Endometrial microvascular endothelial cells (primary cell): Measurements from ENCODE around the gene HPSE2. TPM values are rescaled to one million over a fixed set of nuclear protein-coding genes. Genes with fewer than 3 reads are reported as not detected.
"Not testable (repeated sequence)": the region's sequence is repeated elsewhere in the genome, so short reads cannot be mapped to it uniquely, and the experiment has no call there.

Experiments used
- in situ Hi-C: cut with HindIII; loops from 2 replicates; pipeline ENCODE4 v1.10.0; 2017; ENCODE audit warnings: low sequenced_read_pairs, low pct_unique_long_range_greater_than_20kb; ENCODE audit errors: inconsistent ontology term
- total RNA-seq: library from RNA; depleted of rRNA; stranded (reverse); fragments of >200 nt; gene quantifications from one replicate; pipeline ENCODE4 v1.2.3, GENCODE V29; 2015; ENCODE audit errors: inconsistent ontology term

The HPSE2 gene
- total RNA-seq, 1 donor from 2014 or later = not detected

DNA sequence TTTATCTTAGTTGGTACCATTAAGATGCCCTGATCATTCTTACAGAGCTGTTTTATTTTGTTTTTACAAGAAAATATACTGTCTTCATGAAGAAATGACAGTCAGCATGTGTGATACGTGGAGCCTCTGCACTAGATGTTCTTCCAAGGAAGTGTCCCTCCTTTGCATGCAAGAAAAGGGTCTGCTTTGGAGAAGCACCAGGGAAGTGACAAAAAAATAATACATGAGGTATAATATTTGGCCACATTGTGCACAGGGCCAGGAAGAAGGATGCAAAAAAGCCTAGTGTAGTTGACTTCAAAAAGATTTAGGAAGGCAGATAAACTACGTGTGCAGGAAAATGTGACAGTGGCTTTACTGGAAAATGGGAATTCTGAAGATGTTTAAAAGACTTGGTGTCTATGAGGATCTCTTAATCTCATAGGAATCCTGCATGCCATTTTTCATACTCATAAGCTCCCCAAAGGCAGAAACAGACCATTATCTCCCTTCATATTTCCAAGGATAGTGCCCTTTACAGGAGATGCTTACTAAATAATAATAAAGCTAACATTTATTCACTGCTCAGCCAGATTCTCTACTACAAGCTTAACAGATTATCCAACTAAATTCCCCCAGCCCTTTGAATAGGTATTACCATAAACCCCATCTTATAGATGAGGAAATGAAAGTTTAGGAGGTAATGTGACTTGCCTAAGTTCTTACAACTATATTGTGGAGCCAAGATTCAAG, 284.2 kb downstream of the HPSE2 start:
- in situ Hi-C loops = no loop called here

GRCh38 chr10:98950106-98950505, 285.5 kb downstream of the HPSE2 start:
- in situ Hi-C loops = no loop called here

DNA sequence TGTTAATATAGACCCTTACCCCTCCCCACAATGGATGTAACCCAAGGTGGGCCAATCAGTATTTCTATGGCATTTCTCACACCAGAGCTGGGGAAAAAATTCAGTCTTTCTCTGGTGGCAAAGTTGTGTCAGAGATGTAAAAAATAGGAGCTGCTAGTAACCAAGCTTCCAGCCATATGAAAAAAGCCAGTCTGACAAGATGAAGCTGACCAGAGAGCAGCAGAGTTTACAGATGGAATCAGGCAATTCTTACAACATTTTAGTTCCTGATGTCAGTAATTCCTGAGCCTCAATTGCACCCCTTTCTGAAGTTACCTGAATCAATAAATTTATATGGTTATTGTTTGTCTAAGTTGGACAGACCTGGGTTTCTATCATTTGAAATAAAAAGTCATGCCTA, 286.3 kb downstream of the HPSE2 start:
- in situ Hi-C loops = no loop called here

- in situ Hi-C loops = no loop called here
Measured at GRCh38 chr10:98943681-98944080, 292.0 kb downstream of the HPSE2 start.

GRCh38 chr10:98929709-98930108, 305.9 kb downstream of the HPSE2 start:
- in situ Hi-C loops = no loop called here

- in situ Hi-C loops = no loop called here
Measured at GRCh38 chr10:98925651-98926050, 310.0 kb downstream of the HPSE2 start.

DNA sequence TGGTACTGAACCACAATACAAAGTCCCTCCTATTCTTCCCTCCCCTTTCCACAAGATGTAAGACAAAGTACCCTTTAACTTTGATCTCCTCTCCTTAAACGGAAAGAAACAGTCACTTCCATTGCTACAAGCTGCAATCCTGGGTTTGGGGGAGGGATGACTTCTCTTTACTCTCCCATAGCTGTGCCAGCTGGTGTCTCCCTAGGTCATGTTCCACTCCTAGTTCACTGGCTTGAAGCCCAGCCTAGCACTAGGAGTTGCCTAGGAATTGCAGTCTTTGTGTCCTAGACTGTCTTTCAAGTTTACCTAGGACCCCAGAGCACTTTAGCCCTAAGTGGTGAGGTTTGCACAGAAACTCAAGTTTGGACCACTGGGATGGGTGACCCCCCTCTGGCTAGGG, 311.1 kb downstream of the HPSE2 start:
- in situ Hi-C loops = no loop called here

- in situ Hi-C loops = no loop called here
Measured at GRCh38 chr10:98921316-98921715, 314.3 kb downstream of the HPSE2 start.

DNA sequence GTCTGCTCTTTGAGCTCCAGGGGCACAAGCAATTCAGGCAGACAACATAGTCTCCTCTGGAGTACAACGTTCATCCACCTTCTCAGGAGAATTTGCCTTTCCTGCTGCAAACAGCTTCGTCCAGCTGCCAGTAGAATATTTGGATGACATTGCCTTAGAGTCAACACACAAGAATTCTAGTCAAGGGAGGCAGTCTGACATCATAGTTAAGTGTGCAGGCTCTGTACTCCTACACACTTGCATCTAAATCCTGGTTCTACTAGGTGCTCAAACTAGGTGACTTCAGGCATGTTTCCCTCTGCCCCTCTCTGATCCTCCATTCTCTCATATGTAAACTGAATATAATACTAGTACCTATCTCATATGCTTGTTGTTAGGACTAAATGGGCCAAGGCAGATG, 314.8 kb downstream of the HPSE2 start:
- in situ Hi-C loops = no loop called here

DNA sequence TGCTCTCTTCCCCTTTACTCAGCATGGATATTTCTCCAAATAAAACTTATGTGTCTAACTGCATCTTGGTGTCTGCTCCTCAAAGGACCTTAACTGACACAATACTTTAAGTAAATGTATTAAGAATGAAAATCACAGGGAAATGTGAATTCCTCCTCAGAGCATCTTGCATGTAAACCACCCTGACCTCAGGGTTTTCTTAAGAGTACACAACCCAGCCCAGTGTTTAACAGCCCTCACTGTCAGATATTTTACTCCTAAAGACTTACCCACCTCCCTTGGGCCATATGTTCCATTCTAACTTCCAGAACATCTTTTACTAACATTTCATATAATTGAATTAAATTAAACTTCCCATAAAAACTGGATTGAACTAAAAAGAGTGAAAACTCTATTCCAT, 315.3 kb downstream of the HPSE2 start:
- in situ Hi-C loops = no loop called here

- in situ Hi-C loops = no loop called here
Measured at GRCh38 chr10:98919899-98920298, 315.8 kb downstream of the HPSE2 start.

GRCh38 chr10:98917828-98918227, 317.8 kb downstream of the HPSE2 start:
- in situ Hi-C loops = no loop called here

DNA sequence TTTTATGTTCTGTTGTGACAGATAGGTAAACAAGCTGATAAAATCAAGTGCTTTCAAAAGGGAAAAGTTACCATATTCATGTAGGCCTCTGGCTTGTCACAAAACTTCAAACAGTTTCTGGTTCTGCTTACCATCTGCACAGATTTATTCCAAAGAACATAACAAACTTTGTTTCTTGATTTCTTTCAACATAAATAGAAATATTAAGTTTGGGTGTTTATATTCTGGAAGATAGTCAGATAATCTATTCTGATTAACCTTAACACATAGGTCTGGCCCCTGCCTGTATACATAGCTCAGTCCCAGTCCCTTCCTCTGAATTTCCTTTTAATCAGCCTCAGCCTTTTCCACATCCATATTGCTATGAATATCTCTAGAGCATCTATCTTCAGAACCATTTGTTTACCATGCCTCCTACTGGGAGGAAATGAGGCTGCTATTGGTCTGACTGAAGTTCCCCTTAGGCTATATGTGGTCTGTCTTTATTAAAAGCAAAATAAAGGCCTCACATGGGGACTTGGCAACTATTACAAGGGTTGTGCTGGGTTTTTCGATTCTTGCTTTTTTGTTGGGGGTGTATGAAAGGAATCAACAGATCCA, 319.0 kb downstream of the HPSE2 start:
- in situ Hi-C loops = no loop called here

DNA sequence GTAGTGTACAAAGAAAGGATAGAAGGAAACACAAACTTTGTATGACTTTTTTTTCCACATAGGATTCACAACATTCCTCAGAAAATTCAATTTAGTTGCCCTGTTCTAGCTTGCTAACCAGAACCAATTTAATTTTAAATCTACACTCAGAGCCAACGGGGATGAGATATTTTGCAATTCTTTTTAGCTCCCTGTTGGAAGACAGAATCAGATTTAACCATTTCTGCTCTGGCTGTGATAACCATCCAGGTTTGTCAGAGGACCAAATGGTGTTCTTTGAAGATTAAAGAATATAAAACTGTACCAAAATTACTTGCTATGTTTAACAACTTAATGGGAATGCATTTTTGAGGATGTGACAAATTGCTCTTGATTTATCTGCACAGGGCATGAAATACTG, 319.7 kb downstream of the HPSE2 start:
- in situ Hi-C loops = no loop called here

GRCh38 chr10:98910546-98910945, 325.1 kb downstream of the HPSE2 start:
- in situ Hi-C loops = no loop called here

DNA sequence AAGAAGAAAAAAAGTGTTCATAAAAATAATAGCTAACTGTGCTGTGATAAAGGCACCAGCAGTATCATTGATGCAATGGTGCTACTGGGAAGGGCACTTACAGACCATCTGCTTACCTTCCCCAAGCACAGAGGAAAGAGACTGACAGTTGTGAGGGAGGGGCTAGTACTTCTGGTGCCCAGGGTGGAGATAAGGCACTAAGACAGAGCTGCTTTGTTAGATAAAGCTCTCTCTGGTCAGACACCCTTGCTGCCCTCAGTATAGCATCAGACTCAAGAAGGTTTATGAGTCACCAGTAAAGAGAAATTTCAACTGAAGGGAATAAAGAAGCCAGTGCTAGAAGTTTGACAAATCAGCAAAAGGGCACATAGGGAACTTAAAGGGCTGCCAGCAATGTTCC, 325.6 kb downstream of the HPSE2 start:
- in situ Hi-C loops = no loop called here

DNA sequence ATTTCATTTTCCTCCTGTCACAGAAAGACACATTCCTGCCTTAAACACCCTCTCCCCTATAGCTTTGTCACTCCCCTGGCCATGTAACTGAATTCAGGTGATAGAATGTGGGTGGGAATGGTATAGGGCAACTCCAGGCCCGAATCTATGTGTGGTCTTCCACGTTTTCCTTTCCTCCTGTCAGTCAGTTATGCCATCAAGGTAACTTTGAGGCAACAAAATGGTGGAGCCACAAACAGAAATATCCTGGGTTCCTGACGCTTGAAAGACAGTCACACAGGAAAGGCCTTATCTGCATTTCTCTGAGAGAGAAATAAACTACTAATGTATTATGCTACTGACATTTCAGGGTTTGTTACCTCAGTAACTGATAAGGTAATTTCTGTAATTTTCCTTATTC, 326.8 kb downstream of the HPSE2 start:
- in situ Hi-C loops = no loop called here

DNA sequence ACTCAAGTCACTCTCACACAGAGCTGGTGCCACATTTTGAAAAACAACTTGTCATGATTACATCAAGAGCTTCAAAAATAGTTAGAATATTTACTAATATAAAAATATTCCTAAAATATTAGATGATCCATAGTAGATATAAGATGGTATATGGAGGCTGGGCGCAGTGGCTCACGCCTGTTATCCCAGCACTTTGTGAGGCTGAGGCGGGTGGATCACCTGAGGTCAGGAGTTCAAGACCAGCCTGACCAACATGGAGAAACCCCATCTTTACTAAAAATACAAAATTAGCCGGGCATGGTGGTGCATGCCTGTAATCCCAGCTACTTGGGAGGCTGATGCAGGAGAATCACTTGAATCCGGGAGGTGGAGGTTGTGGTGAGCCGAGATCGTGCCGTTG, 327.4 kb downstream of the HPSE2 start:
- in situ Hi-C loops = not testable (repeated sequence)

DNA sequence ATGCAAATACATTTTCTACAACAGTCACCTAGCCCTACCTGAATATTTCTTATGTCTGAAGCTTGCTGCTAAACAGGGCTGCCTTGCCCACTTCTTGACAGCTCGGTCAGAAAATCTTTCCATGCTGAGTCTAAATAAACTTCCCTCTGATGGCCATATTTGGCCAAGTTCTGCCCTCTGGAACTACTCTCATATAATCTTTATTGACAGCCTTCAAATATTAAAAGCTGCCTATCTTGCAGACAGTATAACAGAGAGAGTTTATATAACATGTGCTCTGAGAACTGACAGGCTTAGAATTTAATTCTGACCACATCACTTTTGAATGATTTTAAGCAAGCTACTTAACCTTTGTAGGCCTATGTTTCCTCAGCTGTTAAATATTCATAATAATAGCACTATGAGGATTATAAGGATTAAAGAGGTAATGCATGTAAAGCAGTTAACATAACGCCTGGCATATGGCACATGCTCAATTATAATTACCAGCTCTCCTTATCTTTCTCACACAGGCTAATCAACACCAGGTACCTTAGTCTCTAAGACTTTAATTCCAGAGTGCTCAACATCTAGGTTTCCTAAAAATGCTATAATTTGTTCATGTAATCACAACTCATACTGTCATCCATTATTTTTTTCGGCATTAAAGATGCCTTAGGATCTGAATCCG, 334.1 kb downstream of the HPSE2 start:
- in situ Hi-C loops = no loop called here

GRCh38 chr10:98899018-98899417, 336.6 kb downstream of the HPSE2 start:
- in situ Hi-C loops = no loop called here
